Ramos (cell line): ENCODE results near the gene IGFBP2.
"Not testable (repeated sequence)": the region's sequence is repeated elsewhere in the genome, so short reads cannot be mapped to it uniquely, and the experiment has no call there.

Source experiments
- in situ Hi-C: fragments of 300-500 bp; cut with MboI; formaldehyde crosslinking; loops from one replicate; pipeline ENCODE4 v1.14.3; 2022; ENCODE audit warnings: low sequenced_read_pairs; ENCODE audit not compliant: unreplicated experiment

Gene IGFBP2

GRCh38 chr2:216632952-216633615, at the start of gene IGFBP2:
Gene IGFBP2 (plus strand): TSS chr2:216633420. CDS start chr2:216633524, 104 bp downstream.
- in situ Hi-C loops: no loop called here

DNA sequence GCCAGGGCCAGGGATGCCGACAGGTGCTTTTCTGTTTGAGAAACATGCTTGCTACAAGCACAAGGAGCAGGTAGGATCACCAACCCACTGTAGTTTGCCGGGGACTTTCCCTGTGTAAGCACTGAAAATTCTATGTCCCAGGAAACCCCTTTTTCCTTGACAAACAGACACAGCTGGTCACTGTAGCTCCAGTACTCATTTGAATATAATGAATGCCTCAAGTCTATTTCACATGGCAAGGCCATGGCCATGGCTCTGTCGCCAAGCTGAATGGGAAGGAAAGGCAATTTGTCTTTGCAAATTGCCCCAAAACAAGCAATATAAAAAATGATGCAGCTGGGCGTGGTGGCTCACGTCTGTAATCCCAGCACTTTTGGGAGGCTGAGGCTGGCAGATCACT, 49.6 kb upstream of the IGFBP2 start:
- in situ Hi-C loops: no loop called here

GRCh38 chr2:216584112-216584511, 49.1 kb upstream of the IGFBP2 start:
- in situ Hi-C loops: no loop called here

- in situ Hi-C loops: no loop called here
Measured at GRCh38 chr2:216585441-216585840, 47.8 kb upstream of the IGFBP2 start.

DNA sequence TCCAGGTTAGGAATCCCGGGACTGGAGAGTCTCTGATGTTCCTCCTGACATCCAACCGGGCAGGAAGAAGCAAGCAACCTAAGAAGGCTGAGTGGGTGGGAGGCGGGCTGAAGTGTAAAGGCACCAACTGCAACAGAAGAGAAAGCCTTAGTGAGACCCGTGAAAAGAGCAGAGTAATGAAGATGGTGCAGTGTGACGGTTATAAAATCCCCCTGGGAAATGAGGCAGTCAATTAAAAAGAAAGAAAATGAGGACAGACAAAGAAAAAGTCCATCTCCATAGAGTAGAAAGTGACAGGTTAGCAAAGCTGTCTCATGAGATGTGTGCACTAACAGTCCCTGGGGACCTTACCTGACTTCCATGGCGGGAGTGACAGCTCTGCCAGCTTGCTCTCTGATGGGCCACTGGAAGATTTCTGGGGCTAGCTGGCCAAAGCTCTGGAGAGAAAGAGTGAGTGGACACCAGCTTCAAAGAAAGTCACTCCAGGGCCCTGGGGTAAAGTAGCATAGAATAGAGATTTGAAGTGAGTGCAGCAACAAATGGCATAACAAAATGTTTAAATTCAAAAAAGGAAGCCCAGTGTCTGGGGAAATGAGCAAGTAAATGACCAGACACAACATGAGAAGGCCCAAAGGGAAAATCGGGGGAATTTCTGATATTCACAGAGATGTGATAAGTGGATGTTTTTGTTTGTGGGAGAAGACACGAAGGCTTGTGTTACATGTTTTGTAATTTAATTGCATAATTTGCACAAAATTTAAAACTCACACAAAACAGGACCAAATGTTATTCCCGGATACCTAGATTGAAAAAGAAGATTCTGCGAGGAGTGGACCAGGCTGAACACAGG, 44.1 kb upstream of the IGFBP2 start:
- in situ Hi-C loops: no loop called here

DNA sequence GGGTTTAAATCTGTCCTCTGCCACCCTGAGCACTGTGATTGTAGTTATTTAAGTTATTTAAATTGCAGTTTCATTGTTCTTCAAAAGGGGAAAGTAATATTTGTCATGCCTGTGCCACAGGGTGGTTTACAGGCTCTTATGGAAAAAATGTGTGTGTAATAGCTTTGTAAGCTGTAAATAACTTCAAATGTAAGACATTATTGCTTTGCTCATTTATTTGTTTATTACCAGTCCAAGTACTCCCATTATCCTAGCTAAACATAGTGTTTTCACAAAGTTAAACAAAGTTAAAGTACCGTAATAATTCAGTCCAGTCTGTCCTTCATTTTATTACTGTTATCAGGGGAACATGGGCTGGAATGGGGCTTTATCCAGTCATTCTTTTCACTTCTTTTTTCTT, 43.4 kb upstream of the IGFBP2 start:
- in situ Hi-C loops: no loop called here

DNA sequence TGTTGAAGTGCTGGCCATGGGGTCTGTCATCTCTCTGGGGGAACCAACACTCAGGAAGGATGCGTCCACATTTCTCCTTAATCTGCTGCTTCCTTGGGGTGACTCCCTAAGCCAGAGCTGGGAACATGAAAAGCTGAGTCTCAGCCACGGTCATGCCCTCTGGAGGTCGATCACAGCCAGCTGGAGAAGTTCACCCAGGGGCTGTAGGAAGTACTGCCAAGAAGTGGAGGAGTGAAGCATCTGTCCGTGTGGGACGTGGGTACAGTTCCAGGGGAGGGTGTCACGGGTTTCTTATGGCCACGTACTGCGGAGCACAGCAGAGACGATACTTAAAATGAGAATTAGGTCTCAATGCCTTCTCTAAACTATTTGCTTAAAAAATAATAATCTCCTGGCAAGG, 42.4 kb upstream of the IGFBP2 start:
- in situ Hi-C loops: no loop called here

DNA sequence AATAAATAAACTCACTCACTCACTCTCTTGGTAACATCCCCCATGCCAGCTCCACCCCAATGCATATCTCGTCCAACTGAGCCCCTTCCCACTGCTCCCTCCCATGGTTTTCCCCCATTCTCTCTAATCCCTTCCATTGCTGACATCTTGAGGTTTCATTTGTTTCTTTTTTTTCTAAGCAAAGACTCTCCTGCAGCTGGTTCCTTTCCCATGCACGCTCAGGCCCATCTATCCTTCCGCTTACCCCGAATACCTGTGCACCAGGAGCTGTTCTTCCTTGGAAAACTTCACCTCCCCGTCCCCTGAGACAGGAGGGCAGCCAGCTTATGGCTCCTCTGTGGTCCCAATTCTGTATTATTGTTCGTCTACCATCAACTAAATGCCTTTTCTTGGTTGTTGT, 41.7 kb upstream of the IGFBP2 start:
- in situ Hi-C loops: no loop called here

DNA sequence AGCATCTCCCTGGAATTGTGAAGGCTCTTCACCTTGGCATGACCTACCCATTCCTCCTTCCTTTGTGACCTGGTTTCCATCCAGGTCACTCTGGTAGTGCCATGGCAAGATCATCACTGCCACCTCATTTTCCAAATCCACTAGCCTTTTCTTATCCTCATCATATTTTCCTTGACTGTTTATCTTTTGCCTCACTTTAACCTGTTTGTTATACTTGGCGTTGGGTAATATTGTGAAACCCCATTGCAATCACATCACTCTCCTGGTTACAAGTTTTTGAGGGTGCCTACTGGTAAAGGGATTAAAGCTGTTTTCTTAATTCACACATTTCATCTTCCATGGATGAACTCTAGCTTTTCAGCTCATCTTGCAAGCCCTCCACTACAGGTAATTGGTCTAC, 39.1 kb upstream of the IGFBP2 start:
- in situ Hi-C loops: no loop called here

DNA sequence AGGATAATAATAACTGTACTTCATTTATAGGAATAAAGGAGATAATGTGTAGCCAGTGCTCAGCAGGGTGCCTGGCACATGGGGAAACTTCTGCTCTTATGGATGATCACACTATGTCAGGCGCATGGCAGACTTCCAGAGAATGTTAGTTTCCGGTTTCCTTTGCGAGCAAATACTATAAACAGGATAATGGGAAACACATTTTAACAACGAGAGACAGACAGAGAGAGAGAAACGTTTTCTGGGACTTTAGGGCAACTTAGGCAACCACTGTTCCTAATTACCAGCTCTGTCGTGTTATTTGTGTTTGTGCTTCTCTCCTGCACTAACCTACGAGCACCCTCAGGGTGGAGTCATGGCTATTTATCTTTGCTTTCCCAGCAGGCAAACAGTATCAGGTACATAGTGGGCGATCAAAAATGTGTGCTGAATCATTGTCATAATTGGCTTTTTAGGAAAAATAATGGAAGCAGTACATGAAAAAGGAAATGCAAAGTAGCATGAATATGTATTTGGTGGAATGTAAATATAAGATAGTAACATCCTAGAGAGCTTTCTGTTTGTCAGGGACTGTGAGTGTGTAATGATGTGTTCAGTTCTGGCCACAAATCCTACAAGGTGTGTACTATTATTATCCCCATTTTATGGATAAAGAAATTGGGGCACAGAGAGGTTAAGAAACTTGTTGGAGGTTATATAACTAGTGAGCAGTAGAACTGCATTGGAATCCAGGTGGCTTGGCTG, 36.8 kb upstream of the IGFBP2 start:
- in situ Hi-C loops: no loop called here

GRCh38 chr2:216596980-216597509, 36.2 kb upstream of the IGFBP2 start:
- in situ Hi-C loops: no loop called here

DNA sequence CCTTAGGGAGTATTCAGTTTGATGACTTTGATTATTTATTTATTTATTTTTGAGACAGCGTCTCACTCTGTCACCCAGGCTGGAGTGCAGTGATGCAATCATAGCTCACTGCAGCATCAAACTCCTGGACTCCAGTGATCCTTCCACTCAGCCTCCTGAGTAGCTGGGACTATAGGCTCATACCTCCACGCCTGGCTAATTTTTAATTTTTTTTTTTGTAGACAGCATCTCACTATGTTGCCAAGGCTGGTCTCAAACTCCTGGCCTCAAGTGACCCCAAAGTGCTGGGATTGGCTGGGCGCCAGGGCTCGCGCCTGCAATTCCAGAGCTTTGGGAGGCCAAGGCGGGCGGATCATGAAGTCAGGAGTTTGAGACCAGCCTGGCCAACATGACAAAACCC, 35.4 kb upstream of the IGFBP2 start:
- in situ Hi-C loops: not testable (repeated sequence)

GRCh38 chr2:216601632-216602409, 31.4 kb upstream of the IGFBP2 start:
- in situ Hi-C loops: no loop called here

- in situ Hi-C loops: no loop called here
Measured at GRCh38 chr2:216603010-216603883, 30.0 kb upstream of the IGFBP2 start.

DNA sequence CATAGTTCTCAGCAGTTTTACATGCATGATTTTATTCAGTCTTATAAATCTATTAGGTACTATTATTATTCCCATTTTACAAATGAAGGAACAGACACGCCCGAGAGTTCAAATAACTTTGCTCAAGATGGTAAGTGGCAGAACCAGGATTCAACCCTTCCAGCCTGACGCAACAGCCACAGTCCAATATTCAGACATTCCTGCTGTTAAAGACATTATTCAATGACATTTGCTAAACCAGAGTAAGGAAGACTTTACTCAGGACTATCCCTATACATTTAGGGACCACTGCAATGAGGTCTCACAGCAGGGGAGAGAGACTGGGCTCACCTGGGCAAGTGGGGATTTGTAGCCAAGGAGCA, 29.4 kb upstream of the IGFBP2 start:
- in situ Hi-C loops: no loop called here

GRCh38 chr2:216604458-216604857, 28.8 kb upstream of the IGFBP2 start:
- in situ Hi-C loops: no loop called here

- in situ Hi-C loops: no loop called here
Measured at GRCh38 chr2:216606551-216607276, 26.5 kb upstream of the IGFBP2 start.

- in situ Hi-C loops: no loop called here
Measured at GRCh38 chr2:216607277-216607560, 26.0 kb upstream of the IGFBP2 start.

- in situ Hi-C loops: no loop called here
Measured at GRCh38 chr2:216608525-216608924, 24.7 kb upstream of the IGFBP2 start.
